IPS-20b (cell line): ENCODE data around the gene CCRL2.

Experiments used
- H3K27ac ChIP-seq: one replicate; pipeline ENCODE4 v1.5.1; 2013; ENCODE audit warnings: low read length
- H3K27me3 ChIP-seq: 2 replicates; pipeline ENCODE4 v1.6.1; 2013; ENCODE audit warnings: mild to moderate bottlenecking, low read length, inconsistent platforms; ENCODE audit not compliant: insufficient read depth
- H3K36me3 ChIP-seq: 2 replicates; pipeline ENCODE4 v1.6.1; 2013; ENCODE audit warnings: low read depth, mild to moderate bottlenecking, inconsistent platforms, low read length, moderate library complexity; ENCODE audit not compliant: insufficient read depth
- H3K4me1 ChIP-seq: 2 replicates; pipeline ENCODE4 v1.6.1; 2013; ENCODE audit warnings: mild to moderate bottlenecking, control low read depth, inconsistent platforms, low read length, moderate library complexity; ENCODE audit not compliant: insufficient read depth
- H3K4me3 ChIP-seq: 2 replicates; pipeline ENCODE4 v1.5.1; 2013; ENCODE audit warnings: mild to moderate bottlenecking, low read length, inconsistent platforms
- H3K9ac ChIP-seq: 2 replicates; pipeline ENCODE4 v1.6.1; 2013; ENCODE audit warnings: low read depth, mild to moderate bottlenecking, inconsistent platforms, low read length, moderate library complexity
- H3K9me3 ChIP-seq: 2 replicates; pipeline ENCODE4 v1.6.1; 2013; ENCODE audit warnings: mild to moderate bottlenecking, low read depth, low read length, inconsistent platforms; ENCODE audit not compliant: insufficient read depth

The CCRL2 gene

DNA sequence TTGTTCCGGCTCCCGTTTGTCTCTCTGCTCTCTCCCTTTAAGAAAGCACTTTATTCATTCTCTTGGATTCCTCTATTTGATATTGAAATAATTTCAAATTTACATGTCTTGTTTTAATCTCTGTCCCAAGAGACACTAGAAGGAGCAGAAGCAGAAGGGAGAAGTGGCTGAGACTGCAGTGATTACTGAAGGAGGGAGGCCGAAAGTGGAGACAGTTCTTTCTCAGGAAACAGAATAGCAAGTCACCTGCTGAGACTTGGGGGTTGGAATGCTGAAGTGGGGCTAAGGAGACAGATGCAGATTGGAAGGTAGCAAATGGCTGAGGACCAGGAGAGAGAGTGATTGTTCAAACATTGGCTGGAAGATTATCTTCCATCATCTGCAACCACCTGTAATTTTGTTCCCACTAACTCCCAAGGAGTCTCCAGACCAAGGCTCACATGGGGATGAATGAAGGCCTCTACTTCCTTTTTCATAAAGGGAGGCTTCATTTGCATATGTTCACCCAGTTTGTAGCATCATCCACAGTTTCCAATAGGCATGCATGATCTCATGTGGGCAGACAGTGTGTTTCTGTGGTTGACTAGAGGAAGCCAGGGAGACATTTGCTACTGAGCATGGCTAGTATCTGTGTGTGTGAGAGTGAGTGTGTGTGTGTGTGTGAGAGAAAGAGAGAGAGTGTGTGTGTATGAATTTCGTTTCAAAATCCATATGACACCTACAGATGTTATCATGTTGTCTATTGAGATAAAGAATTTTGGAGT, 33.7 kb downstream of the CCRL2 start:
- H3K4me1 ChIP-seq: peaks cover 9% of the 10 kb centered on the region; the same call in 1 of the 2 replicates
- H3K27me3 ChIP-seq: no peaks in the 10 kb centered on the region
- H3K36me3 ChIP-seq: no peaks in the 10 kb centered on the region
- no peak overlapping the region for H3K27ac ChIP-seq
- H3K4me3 ChIP-seq: no peak overlapping the region
- no peak overlapping the region for H3K9ac ChIP-seq
- no peaks in the 10 kb centered on the region for H3K9me3 ChIP-seq

DNA sequence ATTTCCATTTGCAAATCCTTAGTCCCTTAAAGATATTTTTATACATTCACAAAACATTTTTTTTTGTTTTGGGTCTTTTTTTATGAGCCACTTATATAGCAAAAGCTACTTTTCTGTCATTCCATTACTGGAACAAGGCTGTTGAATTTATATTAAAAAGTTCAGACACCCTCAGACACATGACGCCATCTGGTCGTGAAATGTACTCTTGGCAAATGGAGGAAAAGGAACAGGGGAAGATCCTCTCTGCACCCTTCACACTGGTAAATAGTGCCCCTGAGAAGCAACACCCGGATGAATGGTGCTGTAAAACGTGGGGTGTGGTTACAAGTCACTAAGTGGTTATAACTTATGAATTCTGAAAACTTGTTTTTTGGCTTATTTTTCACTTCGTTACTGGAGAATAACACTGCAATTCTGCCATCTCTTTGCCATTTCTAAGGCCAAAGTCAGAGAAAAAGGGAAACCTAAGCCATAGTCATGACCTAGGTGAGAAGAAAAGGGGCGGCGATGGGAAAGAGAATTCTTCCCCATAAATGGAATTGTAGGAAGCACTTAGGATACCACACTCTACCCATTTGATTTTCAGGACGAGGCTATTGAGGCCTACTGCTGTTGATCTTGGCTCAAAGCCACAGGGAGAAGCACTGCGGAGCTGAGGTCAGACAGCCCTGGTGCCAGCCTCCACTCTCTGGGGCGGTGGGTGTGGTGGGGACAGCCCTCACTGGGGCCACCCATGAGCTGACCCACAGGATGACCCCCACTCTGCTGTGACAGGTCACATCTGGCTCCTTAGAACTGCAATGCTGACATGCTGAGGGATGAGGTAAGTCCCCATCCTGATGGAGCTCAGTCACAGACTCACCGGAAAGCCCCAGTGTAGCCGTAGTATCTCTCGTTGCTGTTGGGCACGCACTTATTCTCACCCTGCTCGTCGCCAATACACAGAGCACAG, 35.8 kb downstream of the CCRL2 start:
- Histone ChIP-seq H3K36me3 (no peaks in the 10 kb centered on the region), H3K9ac (no peak overlapping the region), H3K4me1 (peaks cover 9% of the 10 kb centered on the region; the same call in 1 of the 2 replicates), H3K4me3 (no peak overlapping the region), H3K9me3 (no peaks in the 10 kb centered on the region), H3K27me3 (no peaks in the 10 kb centered on the region), H3K27ac (no peak overlapping the region)

- Histone ChIP-seq H3K27ac (no peak overlapping the region), H3K9me3 (no peaks in the 10 kb centered on the region), H3K27me3 (no peaks in the 10 kb centered on the region), H3K4me1 (no peaks in the 10 kb centered on the region), H3K9ac (no peak overlapping the region), H3K36me3 (no peaks in the 10 kb centered on the region), H3K4me3 (no peak overlapping the region)
These were observed 40.3 kb downstream of the CCRL2 start for GRCh38 chr3:46447228-46447985.

- Histone ChIP-seq H3K27me3 (no peaks in the 10 kb centered on the region), H3K27ac (no peak overlapping the region), H3K4me3 (no peak overlapping the region), H3K4me1 (no peaks in the 10 kb centered on the region), H3K9me3 (no peaks in the 10 kb centered on the region), H3K36me3 (no peaks in the 10 kb centered on the region), H3K9ac (no peak overlapping the region)
These were observed 41.7 kb downstream of the CCRL2 start for GRCh38 chr3:46448721-46449120.

- H3K4me3 ChIP-seq: no peak overlapping the region
- no peaks in the 10 kb centered on the region for H3K9me3 ChIP-seq
- no peaks in the 10 kb centered on the region for H3K36me3 ChIP-seq
- no peaks in the 10 kb centered on the region for H3K27me3 ChIP-seq
- no peak overlapping the region for H3K27ac ChIP-seq
- no peaks in the 10 kb centered on the region for H3K4me1 ChIP-seq
- no peak overlapping the region for H3K9ac ChIP-seq
These were observed 42.9 kb downstream of the CCRL2 start for GRCh38 chr3:46449755-46450552.

DNA sequence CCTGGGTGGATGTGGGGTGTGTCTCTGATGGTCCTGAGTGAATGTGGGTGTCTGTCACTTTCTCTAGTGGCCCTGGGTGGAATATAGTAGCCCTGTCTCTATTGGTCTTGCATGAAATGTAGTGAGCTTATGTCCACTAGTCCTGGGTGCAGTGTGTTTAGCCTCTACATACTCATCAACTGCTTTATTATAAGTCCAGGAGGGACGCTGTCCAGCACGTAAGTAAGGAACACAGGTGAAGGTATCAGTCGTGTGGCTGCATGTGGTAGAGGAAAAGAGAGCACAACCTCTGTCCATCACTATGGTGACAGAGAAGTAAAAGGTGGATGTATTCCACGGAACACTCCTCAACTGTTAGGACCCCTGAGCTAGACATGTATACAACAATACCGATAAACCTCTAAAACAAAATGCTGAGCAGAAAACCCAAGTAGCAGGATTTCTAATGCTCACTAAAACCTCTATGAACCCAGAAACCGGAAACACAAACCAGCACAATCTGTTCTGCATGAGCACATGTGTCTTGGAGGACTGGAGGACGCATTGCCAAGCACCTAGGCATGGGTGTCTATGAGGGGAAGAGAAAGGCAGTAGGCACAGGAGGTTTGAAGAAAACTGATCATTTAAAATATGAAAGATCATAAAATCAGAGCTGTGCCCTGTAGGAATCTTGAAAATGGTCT, 46.6 kb downstream of the CCRL2 start:
- no peaks in the 10 kb centered on the region for H3K9me3 ChIP-seq
- no peak overlapping the region for H3K27ac ChIP-seq
- no peak overlapping the region for H3K9ac ChIP-seq
- no peaks in the 10 kb centered on the region for H3K27me3 ChIP-seq
- H3K36me3 ChIP-seq: no peaks in the 10 kb centered on the region
- H3K4me1 ChIP-seq: no peaks in the 10 kb centered on the region
- H3K4me3 ChIP-seq: no peak overlapping the region

DNA sequence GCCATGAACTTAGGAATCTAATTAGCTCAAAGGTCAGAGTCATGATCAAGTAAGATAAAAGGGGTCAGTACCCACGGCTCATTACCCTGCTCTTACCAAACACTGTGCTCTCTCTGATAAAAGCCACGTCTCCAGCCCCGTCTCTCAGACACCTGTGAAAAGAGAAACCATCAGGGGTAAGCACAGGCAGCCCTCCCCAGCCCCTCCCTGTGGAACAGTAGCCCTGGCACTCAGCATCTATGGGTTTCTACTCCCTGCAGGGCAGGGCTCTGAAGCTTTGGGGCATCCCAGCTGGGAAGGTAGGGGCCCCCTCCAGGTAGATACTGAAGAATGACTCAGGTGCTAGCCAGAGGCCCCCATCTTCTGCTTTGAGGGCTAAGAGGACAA, 47.1 kb downstream of the CCRL2 start:
- no peak overlapping the region for H3K4me3 ChIP-seq
- H3K4me1 ChIP-seq: no peaks in the 10 kb centered on the region
- H3K9ac ChIP-seq: no peak overlapping the region
- H3K27me3 ChIP-seq: no peaks in the 10 kb centered on the region
- no peaks in the 10 kb centered on the region for H3K36me3 ChIP-seq
- H3K9me3 ChIP-seq: no peaks in the 10 kb centered on the region
- no peak overlapping the region for H3K27ac ChIP-seq

DNA sequence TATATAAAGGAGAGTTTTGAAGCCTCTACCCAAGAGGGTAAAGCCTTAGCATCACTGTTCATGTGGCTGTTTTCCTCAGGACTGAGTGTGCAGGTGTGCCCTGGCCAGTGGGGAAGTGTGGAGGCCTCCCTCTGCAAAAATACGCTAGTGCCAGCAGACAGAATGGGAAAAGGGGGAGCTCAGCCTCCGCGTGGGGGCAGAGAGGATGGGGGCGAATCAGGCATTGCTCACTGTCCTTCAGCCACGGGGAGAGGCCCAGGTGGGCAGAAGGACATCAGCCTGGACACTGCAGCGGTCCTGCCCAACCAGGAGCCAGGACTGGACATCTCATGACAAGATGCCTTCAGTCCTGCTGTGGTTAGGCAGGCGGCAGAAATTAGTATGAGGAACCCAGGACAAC, 47.5 kb downstream of the CCRL2 start:
- no peak overlapping the region for H3K4me3 ChIP-seq
- H3K27ac ChIP-seq: no peak overlapping the region
- H3K27me3 ChIP-seq: no peaks in the 10 kb centered on the region
- no peaks in the 10 kb centered on the region for H3K4me1 ChIP-seq
- no peak overlapping the region for H3K9ac ChIP-seq
- no peaks in the 10 kb centered on the region for H3K36me3 ChIP-seq
- H3K9me3 ChIP-seq: no peaks in the 10 kb centered on the region

DNA sequence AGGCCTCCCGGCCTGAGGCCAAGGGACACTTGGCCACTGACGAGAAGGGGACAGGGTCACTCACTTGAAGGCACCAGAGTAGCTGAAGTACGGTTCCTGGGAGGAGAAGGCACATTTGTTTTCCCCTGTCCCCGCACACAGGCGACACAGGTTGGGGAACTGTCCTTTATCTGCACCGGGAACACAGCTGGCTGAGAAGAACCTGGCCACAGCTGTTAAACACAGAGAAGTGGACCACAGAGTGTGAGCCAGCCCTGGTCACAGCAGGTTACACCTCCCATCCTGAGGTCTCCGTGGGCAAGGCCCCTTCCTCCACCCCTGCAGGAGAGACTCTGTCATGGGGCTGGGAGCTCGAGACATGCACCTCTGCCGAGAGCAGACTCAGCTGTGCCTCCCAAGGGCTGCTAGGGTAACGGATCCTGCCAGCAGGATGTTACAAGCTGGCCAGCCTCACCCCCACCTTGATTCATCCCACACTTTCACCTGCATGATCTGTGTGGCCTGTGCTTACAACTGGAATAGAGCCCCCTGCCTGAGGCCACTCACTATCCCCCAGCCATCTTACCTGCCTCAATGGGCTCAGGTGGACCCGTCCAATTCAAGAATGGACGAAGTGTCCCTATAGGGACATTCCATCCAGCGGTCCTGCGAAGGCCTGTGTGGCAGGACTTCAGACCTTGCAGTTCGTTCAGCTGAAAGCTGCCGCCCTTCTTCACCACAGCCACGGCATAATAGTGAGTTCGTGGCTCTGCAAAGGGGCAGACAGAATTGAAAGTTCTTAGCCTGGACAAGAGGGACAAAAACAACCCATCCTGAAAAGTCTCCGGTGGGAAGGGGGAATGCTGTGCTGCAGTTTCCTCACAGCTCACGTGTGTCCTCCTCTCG, 48.4 kb downstream of the CCRL2 start:
- Histone ChIP-seq H3K27ac (no peak overlapping the region), H3K36me3 (no peaks in the 10 kb centered on the region), H3K27me3 (no peaks in the 10 kb centered on the region), H3K4me3 (no peak overlapping the region), H3K9ac (no peak overlapping the region), H3K9me3 (no peaks in the 10 kb centered on the region), H3K4me1 (no peaks in the 10 kb centered on the region)

DNA sequence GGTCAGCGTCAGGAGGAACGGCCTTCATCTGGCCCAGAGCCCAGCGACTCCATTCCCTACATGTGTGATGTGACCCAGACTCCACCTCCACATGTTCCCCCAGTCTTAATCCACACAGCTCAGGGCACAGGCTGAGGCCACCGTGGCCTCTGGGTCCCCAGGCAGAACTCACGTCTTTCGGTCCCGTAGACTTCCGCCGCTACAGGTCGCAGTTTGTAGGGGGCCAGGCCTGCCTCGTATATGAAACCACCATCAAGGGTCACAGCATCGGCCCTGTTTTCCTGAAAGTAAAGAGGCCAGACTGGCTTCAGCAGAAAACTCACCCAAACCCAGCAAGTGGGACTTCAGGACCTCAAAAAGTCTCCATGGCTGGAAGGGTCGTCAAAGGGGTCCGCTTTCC, 49.1 kb downstream of the CCRL2 start:
- H3K36me3 ChIP-seq: no peaks in the 10 kb centered on the region
- H3K9ac ChIP-seq: no peak overlapping the region
- H3K4me1 ChIP-seq: no peaks in the 10 kb centered on the region
- H3K27ac ChIP-seq: no peak overlapping the region
- no peaks in the 10 kb centered on the region for H3K9me3 ChIP-seq
- H3K4me3 ChIP-seq: no peak overlapping the region
- no peaks in the 10 kb centered on the region for H3K27me3 ChIP-seq
